IPS DF 4.7 (cell line): Measurements from ENCODE around the gene B3GNT5.

Source experiments
- DNase-seq: peaks from one replicate; pipeline ENCODE4 v3.0.0-alpha.2; 2013; ENCODE audit warnings: low spot score; ENCODE audit errors: extremely low read depth

B3GNT5 gene

GRCh38 chr3:183264268-183264667, 11.2 kb downstream of the B3GNT5 start:
- DNase-seq, result no peak

- DNase-seq, result no peak
These were observed 12.1 kb downstream of the B3GNT5 start for GRCh38 chr3:183265157-183265642.

GRCh38 chr3:183265834-183266417, 12.9 kb downstream of the B3GNT5 start:
- DNase-seq, result no peak

DNA sequence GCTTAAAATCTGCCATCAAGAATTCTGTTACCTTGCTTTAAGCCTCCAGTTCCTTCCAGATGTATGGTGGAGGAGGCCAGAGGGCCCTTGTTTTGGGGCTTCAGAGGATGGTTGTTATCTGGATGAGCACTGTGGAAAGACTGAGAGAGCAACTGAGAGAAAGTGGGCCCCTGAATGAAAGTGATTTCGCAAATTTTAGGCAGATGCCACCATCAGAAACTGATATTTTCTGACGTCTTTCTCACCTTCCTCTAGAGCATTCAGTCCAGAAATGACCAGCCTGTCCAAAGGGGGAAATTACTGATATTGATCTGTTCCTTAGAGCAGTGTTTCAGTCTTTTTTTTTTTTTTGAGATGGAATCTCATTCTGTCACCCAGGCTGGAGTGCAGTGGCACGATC, 13.4 kb downstream of the B3GNT5 start:
- no peak for DNase-seq

DNA sequence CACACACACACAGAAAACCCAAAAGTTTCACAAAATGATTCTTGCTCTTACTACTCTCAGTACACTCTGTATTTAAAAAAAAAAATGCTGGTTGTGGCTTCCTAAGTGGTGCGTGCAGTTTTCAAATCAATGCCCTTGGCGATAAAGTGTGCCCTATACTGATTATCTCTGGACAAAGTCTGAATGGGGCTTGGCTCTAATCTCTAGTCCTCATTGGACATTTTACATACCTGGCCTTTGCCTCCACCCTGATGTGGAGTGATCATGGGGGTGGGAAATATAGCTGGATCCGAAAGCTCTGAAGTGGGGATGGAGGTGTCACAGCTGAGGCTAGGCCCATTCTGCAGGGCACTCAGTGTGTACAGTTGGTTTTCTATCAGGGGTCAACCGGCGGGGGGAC, 14.1 kb downstream of the B3GNT5 start:
- DNase-seq, result no peak

GRCh38 chr3:183268366-183268765, 15.3 kb downstream of the B3GNT5 start:
- no peak for DNase-seq

DNA sequence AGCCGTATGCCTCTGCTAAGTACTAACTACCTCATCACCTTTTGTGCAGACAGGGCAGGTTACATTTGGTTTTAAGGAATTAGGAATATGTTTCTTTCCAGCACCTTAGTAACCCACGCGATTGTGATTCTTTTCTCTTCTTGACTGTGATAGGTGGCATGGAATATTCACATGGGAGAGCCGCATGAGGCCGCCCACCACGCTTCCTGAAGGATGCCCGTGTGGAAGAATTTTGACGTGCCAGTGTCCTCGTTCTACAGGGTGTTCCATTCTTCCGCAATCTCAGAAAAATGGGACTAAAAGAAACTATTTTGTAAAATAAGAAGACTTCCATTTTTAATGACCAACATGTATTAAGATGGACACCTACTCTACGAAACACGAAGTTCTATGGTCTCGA, 16.3 kb downstream of the B3GNT5 start:
- no peak for DNase-seq

DNA sequence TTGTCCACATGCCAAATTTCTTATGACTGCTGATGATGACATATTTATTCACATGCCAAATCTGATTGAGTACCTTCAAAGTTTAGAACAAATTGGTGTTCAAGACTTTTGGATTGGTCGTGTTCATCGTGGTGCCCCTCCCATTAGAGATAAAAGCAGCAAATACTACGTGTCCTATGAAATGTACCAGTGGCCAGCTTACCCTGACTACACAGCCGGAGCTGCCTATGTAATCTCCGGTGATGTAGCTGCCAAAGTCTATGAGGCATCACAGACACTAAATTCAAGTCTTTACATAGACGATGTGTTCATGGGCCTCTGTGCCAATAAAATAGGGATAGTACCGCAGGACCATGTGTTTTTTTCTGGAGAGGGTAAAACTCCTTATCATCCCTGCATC, 17.3 kb downstream of the B3GNT5 start:
- DNase-seq, result no peak

GRCh38 chr3:183272142-183272541, 19.1 kb downstream of the B3GNT5 start:
- DNase-seq, result no peak

DNA sequence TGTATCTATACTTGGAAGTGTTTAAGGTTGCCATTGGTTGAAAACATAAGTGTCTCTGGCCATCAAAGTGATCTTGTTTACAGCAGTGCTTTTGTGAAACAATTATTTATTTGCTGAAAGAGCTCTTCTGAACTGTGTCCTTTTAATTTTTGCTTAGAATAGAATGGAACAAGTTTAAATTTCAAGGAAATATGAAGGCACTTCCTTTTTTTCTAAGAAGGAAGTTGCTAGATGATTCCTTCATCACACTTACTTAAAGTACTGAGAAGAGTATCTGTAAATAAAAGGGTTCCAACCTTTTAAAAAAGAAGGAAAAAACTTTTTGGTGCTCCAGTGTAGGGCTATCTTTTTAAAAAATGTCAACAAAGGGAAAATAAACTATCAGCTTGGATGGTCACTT, 19.7 kb downstream of the B3GNT5 start:
- no peak for DNase-seq

- no peak for DNase-seq
These were observed 21.6 kb downstream of the B3GNT5 start for GRCh38 chr3:183274609-183275008.

DNA sequence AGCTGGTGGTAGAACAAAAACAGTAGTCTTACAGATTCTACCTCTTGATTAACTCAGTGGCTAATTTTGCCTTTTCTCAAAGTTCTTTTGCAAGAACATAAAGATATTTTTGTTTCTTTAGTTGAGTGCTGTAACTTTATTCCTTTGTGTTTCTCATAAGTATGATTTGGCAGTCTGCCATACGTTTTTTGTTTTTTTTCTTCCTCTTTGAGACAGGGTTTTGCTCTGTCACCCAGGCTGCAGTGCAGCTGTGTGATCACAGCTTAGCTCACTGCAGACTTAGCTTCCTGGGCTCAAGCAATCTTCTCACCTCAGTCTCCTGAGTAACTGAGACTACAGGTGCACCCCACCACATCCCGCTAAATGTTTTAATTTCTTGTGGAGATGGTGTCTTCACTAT, 22.4 kb downstream of the B3GNT5 start:
- DNase-seq, result no peak

DNA sequence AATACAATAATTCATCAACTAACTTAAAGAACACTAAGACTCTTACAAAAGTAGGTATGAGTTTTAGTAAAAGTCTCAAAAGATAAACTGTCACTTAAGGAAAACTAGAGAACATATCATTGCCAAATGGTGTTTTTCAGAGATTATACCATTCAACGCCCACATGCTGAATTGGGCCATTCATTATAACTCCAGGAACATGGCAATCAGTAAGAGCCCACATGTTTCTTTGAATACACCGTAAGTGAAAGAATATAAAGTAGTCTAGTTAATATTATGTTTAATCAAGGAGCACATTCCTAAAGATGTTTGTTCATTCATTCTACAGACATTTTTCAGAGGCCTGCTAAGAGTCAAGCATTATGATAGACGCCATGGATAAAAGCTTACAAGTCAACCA, 22.9 kb downstream of the B3GNT5 start:
- DNase-seq, result no peak

- DNase-seq, result no peak
These were observed 24.2 kb downstream of the B3GNT5 start for GRCh38 chr3:183277260-183277659.

- DNase-seq, result no peak
These were observed 25.5 kb downstream of the B3GNT5 start for GRCh38 chr3:183278479-183279088.

DNA sequence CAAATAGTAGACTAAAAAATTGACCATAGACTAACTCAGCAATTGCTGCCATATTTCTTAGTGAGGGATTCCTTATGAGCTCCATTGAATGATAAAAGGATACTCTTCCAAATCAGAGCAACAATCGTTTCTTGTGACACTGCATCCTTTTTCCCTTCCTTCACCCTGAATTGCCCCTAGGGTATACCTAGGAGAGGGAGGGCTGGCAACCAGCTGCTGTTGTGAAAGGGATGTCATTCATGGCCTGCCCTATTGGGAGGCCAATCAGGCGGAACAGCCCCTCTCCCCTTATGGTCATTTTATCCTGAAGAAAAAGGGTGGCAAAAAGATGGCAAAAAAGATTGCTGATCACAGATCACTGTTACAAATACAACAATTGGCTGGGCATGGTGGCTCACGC, 26.3 kb downstream of the B3GNT5 start:
- no peak for DNase-seq

DNA sequence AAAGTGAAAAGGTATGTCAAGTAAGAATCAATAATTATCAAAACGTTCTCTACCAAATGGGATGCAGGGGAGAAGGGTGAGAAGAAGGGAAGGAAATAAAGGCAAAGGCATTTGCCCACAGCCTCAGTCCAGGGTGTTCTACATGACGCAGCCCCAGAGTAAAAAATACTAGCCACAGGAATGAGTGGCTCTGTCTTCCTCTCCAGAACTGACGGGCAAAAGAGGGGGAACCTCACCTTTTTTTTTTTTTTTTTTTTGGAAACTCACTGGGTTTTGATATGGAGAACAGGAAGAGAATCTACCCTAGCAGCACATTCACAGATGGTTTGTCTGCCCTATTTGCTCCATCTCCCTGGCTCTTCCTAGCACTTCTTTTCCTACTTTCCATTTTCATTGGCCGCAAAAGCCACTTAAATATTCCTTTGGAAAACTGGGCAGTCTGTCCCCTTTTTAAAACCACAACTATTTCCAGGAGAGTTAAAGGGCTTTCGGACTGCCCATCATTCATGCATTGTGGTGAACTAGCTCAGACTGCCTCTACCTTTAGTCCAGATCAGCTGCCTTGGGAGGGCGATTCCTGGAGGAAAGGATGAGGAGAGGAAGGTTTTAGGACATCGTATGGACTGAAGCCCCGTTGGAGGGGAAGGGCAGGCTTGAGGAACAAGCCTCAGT, 28.2 kb downstream of the B3GNT5 start:
- DNase-seq, result no peak

GRCh38 chr3:183283886-183284285, 30.8 kb downstream of the B3GNT5 start:
- no peak for DNase-seq

GRCh38 chr3:183284570-183284969, 31.5 kb downstream of the B3GNT5 start:
- DNase-seq, result no peak

- no peak for DNase-seq
These were observed 32.3 kb downstream of the B3GNT5 start for GRCh38 chr3:183285318-183285717.

DNA sequence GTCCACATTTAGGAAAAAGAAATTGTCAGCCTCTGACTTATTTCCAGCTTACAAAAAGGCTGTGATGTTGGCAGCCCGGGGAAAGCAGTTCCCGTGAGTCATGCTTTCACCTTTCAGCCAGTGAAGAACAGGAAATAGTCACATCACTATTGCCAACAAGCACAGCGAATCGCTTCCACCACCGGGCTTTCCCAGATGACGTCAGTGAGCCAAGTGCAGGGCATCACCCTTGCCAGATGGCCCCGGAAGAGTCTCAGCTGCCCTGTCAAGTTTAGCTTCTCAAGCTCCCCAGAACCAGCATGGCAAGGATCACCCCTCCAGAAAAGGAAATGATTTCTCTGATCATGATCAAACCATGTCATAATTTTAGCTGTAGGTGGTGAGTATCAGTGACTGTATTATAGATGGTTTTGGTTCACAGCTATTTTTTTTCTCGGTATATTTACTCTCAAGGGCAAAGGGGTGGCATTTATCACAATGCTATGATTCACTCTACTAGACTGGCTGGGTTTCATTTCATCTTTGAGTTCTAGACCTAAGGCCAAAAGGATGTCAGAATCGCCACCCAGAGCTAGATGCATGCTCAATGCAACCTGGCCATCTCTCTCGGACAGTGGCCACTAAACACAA, 32.9 kb downstream of the B3GNT5 start:
- DNase-seq, result no peak

GRCh38 chr3:183287301-183287971, 34.4 kb downstream of the B3GNT5 start:
- DNase-seq, result no peak
